HEK293 (cell line): ENCODE measurements around the gene THEM5.

Experiments
- CTCF ChIA-PET: fragments of 350-600 bp; formaldehyde crosslinking; extraction: SDS; loops from one replicate; lab custom pipeline; 2021; ENCODE audit warnings: antibody characterized with exemption; lab: Yijun Ruan, JAX
- POLR2A ChIA-PET: fragments of 300-600 bp; formaldehyde crosslinking; extraction: SDS; loops from one replicate; lab custom pipeline; 2020; ENCODE audit warnings: antibody characterized with exemption, inconsistent platforms; lab: Yijun Ruan, JAX
- H3K27ac ChIP-seq: fragments of 200-500 bp; sonication (Bioruptor generic); 2 replicates; pipeline ENCODE4 v1.5.1; 2014; ENCODE audit warnings: low read depth, low read length, control low read depth, inconsistent platforms; ENCODE audit errors: extremely low read depth
- H3K36me3 ChIP-seq, 2 experiments: fragments of 200-500 bp in 1 of 2; sonication (Bioruptor generic) in 1 of 2; 1 replicate in 1 of 2; 2 replicates in 1 of 2; pipeline ENCODE4 v1.5.1; 2014 to 2017; ENCODE audit warnings: inconsistent platforms in 2 of 2, low read length in 2 of 2; ENCODE audit not compliant: control insufficient read depth in 2 of 2, insufficient read depth in 1 of 2
- H3K4me1 ChIP-seq: fragments of 200-500 bp; sonication (Bioruptor generic); 2 replicates; pipeline ENCODE4 v1.5.1; 2014; ENCODE audit warnings: mild to moderate bottlenecking, low read length, inconsistent platforms; ENCODE audit not compliant: control insufficient read depth, insufficient read depth
- H3K4me3 ChIP-seq: 2 replicates; pipeline ENCODE4 v1.5.1; 2011; ENCODE audit warnings: low read depth, mild to moderate bottlenecking, control low read depth, low read length, moderate library complexity
- H3K9me3 ChIP-seq: fragments of 200-500 bp; sonication (Bioruptor generic); 2 replicates; pipeline ENCODE4 v1.5.1; 2014; ENCODE audit warnings: low read depth, low read length, inconsistent platforms; ENCODE audit not compliant: control insufficient read depth, insufficient read depth
- IKZF3 ChIP-seq: fragments of 450-650 bp; IDR thresholded peaks from 2 replicates; pipeline ENCODE4 v1.5.0; 2018; ENCODE audit warnings: missing biosample characterization, mild to moderate bottlenecking, missing genetic modification characterization, moderate library complexity
- KLF9 ChIP-seq: fragments of 450-650 bp; formaldehyde crosslinking; IDR thresholded peaks from 2 replicates; pipeline ENCODE4 v1.5.1; 2016; ENCODE audit warnings: missing biosample characterization, missing genetic modification characterization, low read depth
- RBAK ChIP-seq: fragments of 450-650 bp; formaldehyde crosslinking; IDR thresholded peaks from 2 replicates; pipeline ENCODE4 v1.5.1; 2016; ENCODE audit warnings: missing biosample characterization, missing genetic modification characterization
- ZBTB21 ChIP-seq: fragments of 450-650 bp; formaldehyde crosslinking; IDR thresholded peaks from 2 replicates; pipeline ENCODE4 v1.5.1; 2017; ENCODE audit warnings: missing biosample characterization, missing genetic modification characterization
- ZFP37 ChIP-seq: fragments of 450-650 bp; formaldehyde crosslinking; IDR thresholded peaks from 2 replicates; pipeline ENCODE4 v1.5.1; 2016; ENCODE audit warnings: missing biosample characterization, missing genetic modification characterization
- ZNF133 ChIP-seq: fragments of 450-650 bp; formaldehyde crosslinking; IDR thresholded peaks from 2 replicates; pipeline ENCODE4 v1.5.1; 2016; ENCODE audit warnings: missing biosample characterization, missing genetic modification characterization
- ZNF311 ChIP-seq: fragments of 450-650 bp; formaldehyde crosslinking; IDR thresholded peaks from 2 replicates; pipeline ENCODE4 v1.5.1; 2017; ENCODE audit warnings: missing biosample characterization, missing genetic modification characterization, borderline replicate concordance
- ZNF341 ChIP-seq: fragments of 450-650 bp; formaldehyde crosslinking; IDR thresholded peaks from 2 replicates; pipeline ENCODE4; 2016; ENCODE audit warnings: low read depth, missing biosample characterization, missing genetic modification characterization
- ZNF362 ChIP-seq: fragments of 450-650 bp; formaldehyde crosslinking; IDR thresholded peaks from 2 replicates; pipeline ENCODE4 v1.5.1; 2016; ENCODE audit warnings: missing biosample characterization, missing genetic modification characterization
- ZNF529 ChIP-seq: fragments of 450-650 bp; formaldehyde crosslinking; IDR thresholded peaks from 2 replicates; pipeline ENCODE4 v1.5.1; 2017; ENCODE audit warnings: missing genetic modification characterization, missing biosample characterization; ENCODE audit not compliant: insufficient replicate concordance
- ZNF610 ChIP-seq: fragments of 450-650 bp; formaldehyde crosslinking; IDR thresholded peaks from 2 replicates; pipeline ENCODE4 v1.5.1; 2016; ENCODE audit warnings: missing biosample characterization, missing genetic modification characterization, borderline replicate concordance
- ZNF654 ChIP-seq: fragments of 450-650 bp; formaldehyde crosslinking; IDR thresholded peaks from 2 replicates; pipeline ENCODE4 v1.5.1; 2016; ENCODE audit warnings: low read depth, missing biosample characterization, missing genetic modification characterization
- ZNF747 ChIP-seq: fragments of 450-650 bp; formaldehyde crosslinking; IDR thresholded peaks from 2 replicates; pipeline ENCODE4 v1.5.1; 2016; ENCODE audit warnings: missing biosample characterization, missing genetic modification characterization
- ZNF843 ChIP-seq: fragments of 450-650 bp; formaldehyde crosslinking; IDR thresholded peaks from 2 replicates; pipeline ENCODE4 v1.5.1; 2016; ENCODE audit warnings: missing biosample characterization, missing genetic modification characterization
- ZSCAN18 ChIP-seq: fragments of 450-650 bp; formaldehyde crosslinking; IDR thresholded peaks from 2 replicates; pipeline ENCODE4 v1.5.1; 2016; ENCODE audit warnings: missing biosample characterization, missing genetic modification characterization
- TF ChIP-seq, protein P1 (sequence below): fragments of 450-650 bp; formaldehyde crosslinking; IDR thresholded peaks from 2 replicates; pipeline ENCODE4 v1.5.1; 2016; ENCODE audit warnings: missing biosample characterization, missing genetic modification characterization, low read depth
- TF ChIP-seq, protein P2 (sequence below): fragments of 450-650 bp; formaldehyde crosslinking; IDR thresholded peaks from 2 replicates; pipeline ENCODE4 v1.5.1; 2017; ENCODE audit warnings: missing biosample characterization, missing genetic modification characterization

THEM5 gene

GRCh38 chr1:151813271-151813977 lies 40.1 kb downstream of the THEM5 start:
- no peak for TF ChIP-seq ZSCAN18 (tag by site-specific recombination)
- TF ChIP-seq, all 188 proteins: peak for 0
- ChIA-PET CTCF (interaction anchor here (0.5 to 0.6 kb wide), 2 partner anchors 163 to 972 kb away, joined by 3 read pairs; no protein-coding TSS in a partner anchor), POLR2A (no interaction called here)
- Histone ChIP-seq H3K9me3 (no peaks in the 10 kb centered on the region), H3K4me3 (no peak overlapping the region), H3K4me1 (no peaks in the 10 kb centered on the region), H3K36me3 (no peaks in the 10 kb centered on the region), H3K27ac (no peak overlapping the region)

DNA sequence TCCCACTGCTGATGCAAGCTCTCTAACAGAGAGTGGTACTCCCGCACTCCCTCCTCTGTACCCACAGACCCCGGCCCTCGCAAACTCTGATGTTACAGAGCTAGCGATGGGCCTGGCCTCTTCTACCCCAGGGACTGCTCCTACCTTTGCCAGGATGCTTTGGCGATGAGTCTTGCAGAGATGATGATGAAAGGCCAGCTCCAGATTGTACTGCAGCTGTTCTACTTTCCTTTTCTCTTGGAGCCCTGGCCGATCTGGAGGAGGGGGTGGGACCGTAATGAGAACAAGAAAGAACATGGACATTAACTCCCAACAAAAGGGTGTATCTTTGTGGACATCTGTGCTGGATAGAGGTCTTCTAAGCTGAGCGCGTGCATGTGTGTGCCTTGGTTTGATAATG lies 42.3 kb downstream of the THEM5 start:
- TF ChIP-seq ZNF341 (tag by site-specific recombination) (peak; percentile 36; the same call in 1 of the 2 replicates), KLF9 (no peak), ZNF133 (no peak), ZNF747 (tag by site-specific recombination) (no peak), ZNF610 (tag by site-specific recombination) (no peak), ZNF529 (tag by site-specific recombination) (no peak), ZFP37 (tag by site-specific recombination) (no peak), ZNF654 (no peak)
- Histone ChIP-seq H3K4me3 (no peak overlapping the region), H3K4me1 (no peaks in the 10 kb centered on the region), H3K36me3 (no peaks in the 10 kb centered on the region), H3K9me3 (no peaks in the 10 kb centered on the region), H3K27ac (no peak overlapping the region)
- ChIA-PET CTCF (no interaction called here), POLR2A (no interaction called here)

DNA sequence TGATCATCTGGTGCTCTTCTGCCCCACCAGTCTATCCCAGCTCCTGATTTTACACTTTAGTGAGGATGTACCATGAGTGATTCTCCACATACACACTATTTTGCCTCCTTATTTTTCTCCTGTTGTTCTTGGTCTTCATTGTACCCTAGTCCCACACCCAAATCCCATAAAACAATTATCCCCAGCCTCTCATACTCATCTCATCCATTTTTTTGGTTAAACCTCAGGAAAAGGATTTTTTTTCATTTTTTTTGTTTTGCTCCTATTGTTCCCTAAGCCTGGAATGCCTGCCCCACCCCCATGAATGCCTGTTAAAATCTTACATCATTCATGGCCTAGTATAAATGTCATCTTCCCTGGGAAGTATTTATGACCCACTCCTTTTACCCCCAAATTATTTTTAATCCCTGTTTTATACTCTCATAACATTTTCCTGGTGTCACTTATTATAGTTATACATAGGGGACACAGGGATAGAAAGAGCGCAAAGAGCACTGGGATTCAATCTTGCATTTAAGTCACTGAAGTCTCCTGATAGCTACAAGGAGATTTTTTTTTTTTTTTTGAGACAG lies 43.4 kb downstream of the THEM5 start:
- H3K27ac ChIP-seq, result no peak overlapping the region
- no peaks in the 10 kb centered on the region for H3K9me3 ChIP-seq
- CTCF ChIA-PET, result interaction anchor here (0.7 to 1.1 kb wide), 2 partner anchors 26 to 1545 kb away, joined by 3 to 6 read pairs; no protein-coding TSS in a partner anchor
- no peak overlapping the region for H3K4me3 ChIP-seq
- H3K4me1 ChIP-seq, result no peaks in the 10 kb centered on the region
- POLR2A ChIA-PET, result interaction anchor here (0.6 to 0.7 kb wide), 2 partner anchors 20 to 351 kb away, joined by 3 read pairs; partner anchors contain the start of gene POGZ
- H3K36me3 ChIP-seq, result no peaks in the 10 kb centered on the region
- TF ChIP-seq, protein P1, sequence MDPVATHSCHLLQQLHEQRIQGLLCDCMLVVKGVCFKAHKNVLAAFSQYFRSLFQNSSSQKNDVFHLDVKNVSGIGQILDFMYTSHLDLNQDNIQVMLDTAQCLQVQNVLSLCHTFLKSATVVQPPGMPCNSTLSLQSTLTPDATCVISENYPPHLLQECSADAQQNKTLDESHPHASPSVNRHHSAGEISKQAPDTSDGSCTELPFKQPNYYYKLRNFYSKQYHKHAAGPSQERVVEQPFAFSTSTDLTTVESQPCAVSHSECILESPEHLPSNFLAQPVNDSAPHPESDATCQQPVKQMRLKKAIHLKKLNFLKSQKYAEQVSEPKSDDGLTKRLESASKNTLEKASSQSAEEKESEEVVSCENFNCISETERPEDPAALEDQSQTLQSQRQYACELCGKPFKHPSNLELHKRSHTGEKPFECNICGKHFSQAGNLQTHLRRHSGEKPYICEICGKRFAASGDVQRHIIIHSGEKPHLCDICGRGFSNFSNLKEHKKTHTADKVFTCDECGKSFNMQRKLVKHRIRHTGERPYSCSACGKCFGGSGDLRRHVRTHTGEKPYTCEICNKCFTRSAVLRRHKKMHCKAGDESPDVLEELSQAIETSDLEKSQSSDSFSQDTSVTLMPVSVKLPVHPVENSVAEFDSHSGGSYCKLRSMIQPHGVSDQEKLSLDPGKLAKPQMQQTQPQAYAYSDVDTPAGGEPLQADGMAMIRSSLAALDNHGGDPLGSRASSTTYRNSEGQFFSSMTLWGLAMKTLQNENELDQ, result no peak
- TF ChIP-seq ZNF843 (tag by site-specific recombination), result peak; percentile 73; the same call in 1 of the 2 replicates
- TF ChIP-seq ZNF311 (tag by site-specific recombination), result no peak
- peak; percentile 46; the same call in 1 of the 2 replicates for TF ChIP-seq ZBTB21 (tag by site-specific recombination)
- TF ChIP-seq RBAK (tag by site-specific recombination), result no peak
- TF ChIP-seq IKZF3 (tag by site-specific recombination), result peak; percentile 27; the same call in 1 of the 2 replicates
- TF ChIP-seq, protein P2, sequence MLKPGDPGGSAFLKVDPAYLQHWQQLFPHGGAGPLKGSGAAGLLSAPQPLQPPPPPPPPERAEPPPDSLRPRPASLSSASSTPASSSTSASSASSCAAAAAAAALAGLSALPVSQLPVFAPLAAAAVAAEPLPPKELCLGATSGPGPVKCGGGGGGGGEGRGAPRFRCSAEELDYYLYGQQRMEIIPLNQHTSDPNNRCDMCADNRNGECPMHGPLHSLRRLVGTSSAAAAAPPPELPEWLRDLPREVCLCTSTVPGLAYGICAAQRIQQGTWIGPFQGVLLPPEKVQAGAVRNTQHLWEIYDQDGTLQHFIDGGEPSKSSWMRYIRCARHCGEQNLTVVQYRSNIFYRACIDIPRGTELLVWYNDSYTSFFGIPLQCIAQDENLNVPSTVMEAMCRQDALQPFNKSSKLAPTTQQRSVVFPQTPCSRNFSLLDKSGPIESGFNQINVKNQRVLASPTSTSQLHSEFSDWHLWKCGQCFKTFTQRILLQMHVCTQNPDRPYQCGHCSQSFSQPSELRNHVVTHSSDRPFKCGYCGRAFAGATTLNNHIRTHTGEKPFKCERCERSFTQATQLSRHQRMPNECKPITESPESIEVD (tag by site-specific recombination), result peak; percentile 92
- TF ChIP-seq ZSCAN18 (tag by site-specific recombination), result no peak
- 0 out of 2 replicates have a peak, but pooled peaks have one; percentile 38 for TF ChIP-seq ZNF362
